D341Med (cell line): ENCODE measurements around the gene GNAT2.

Source experiments
- DNase-seq: peaks from one replicate; pipeline ENCODE4 v3.0.0; 2012; ENCODE audit warnings: low spot score

Gene GNAT2

GRCh38 chr1:109641861-109642260 is 22.4 kb upstream of the GNAT2 start:
- DNase-seq = no peak

GRCh38 chr1:109641078-109641740 is 21.8 kb upstream of the GNAT2 start:
- DNase-seq = no peak

DNA sequence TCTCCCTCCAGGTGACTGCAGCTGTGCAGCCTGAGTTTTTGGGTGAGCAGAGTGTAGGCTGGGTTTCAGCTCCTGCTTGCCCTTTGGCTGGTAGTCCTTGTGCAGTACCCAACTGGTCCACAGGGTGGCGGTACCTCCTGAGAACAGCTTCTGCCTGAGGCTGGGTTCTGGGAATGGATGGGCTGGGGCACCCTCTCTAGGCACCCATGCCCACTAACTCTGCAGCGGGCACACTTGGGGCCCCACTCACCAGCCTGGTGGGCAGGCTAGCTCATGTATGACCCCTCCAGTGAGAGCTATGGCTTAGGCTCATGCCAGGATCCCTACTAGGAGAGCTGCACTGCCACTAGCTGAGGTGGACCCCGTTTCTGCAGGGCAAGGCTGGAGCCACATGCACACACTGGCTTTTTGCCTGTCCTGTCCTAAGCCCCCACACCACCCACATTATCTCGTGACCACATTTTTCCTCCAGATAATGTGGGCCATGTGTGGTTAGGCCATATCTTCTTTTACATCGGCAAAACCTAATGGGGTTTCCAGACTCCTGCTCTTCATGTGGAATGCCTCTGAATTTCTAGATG is 21.0 kb upstream of the GNAT2 start:
- peak; percentile 74 for DNase-seq

GRCh38 chr1:109639841-109640184 is 20.4 kb upstream of the GNAT2 start:
- no peak for DNase-seq

GRCh38 chr1:109639063-109639840 is 19.8 kb upstream of the GNAT2 start:
- no peak for DNase-seq

GRCh38 chr1:109637446-109637845 is 18.0 kb upstream of the GNAT2 start:
- DNase-seq = no peak

DNA sequence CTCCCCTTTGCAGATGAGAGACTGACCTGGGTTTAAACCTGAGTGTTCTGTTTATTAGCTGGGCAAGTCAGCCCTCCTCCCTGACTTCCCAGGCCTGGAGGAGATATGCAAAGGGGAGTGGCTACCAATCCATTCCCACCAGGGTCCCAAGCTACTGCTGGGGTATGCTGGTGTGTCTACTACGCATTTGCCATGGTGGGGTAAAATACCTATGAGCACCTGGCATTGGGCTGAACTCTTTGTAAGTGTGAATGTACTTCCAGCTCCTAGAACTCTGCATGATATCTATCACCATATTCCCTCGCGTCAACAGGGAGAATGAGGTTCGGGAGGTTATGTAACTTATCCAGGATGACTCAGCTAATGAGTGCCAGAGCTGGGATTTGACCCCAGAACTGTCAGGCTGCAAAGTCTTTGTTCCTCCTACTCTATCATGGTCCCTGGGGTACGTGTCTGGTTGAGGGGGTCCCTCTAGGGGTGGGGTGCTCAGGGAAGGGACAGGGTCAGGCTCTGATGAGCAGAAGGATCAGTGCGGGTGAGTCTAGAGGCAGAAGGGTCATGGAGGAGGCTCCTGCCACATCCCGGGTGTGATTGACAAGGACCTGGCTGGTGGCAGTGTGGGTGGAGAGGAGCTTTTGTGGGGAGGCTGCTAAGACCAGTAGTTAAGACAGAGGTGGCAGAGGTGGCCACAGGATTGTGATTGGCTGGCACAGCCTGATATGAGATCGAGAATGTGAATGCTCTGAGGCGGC is 17.0 kb upstream of the GNAT2 start:
- DNase-seq = no peak

DNA sequence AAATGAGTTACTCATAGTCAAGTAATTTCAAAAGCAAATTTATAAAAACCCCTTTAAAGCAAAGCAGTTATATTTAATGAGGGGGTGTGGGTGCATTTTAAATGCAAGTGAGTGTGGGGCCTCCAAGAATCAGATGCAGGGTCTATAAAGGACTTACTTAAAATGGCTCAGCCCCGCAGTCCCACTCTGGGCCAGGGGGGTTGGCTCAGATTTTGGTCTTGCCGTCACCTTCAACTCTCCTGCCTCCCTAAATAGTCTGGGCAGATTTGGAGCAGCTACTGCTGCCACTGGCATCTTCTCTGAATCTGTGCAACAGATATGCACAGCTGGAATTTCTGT is 16.4 kb upstream of the GNAT2 start:
- DNase-seq = no peak

- DNase-seq = no peak
Observed at GRCh38 chr1:109634771-109635750, 15.6 kb upstream of the GNAT2 start.

- no peak for DNase-seq
Observed at GRCh38 chr1:109634292-109634691, 14.9 kb upstream of the GNAT2 start.

DNA sequence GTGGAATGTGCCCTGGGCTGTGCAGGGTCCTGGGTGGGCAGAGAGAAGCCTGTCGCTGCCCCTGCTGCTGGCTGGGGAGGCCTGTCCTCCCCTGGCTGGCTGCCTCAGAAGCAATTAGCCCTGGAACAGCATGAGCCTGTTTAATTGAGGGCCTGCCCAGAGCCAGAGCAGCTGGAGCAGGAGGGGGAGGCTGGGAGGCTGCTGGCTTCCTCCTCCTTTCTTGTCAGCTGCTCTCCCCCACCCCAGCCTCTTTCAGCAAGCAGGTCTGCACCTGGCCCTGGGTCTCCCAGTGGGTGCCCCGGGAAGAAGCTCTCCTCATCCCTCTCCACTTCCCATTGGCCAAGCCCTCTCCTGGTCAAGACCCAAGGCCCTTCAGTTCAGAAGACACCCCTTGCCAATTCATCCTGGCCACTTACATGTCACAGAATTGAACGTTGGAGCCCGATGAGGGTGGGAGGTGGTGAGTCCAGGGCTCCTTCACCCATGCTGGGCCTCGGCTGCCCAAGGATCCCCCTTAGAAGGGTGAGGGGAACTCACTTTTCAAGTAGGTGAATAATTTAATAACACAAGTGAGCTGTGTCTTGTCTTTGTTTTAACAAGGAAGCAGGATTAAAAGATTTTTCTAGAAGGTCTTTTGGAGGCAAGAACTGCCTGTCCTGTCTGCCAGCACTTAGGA is 13.4 kb upstream of the GNAT2 start:
- DNase-seq = peak; percentile 85

DNA sequence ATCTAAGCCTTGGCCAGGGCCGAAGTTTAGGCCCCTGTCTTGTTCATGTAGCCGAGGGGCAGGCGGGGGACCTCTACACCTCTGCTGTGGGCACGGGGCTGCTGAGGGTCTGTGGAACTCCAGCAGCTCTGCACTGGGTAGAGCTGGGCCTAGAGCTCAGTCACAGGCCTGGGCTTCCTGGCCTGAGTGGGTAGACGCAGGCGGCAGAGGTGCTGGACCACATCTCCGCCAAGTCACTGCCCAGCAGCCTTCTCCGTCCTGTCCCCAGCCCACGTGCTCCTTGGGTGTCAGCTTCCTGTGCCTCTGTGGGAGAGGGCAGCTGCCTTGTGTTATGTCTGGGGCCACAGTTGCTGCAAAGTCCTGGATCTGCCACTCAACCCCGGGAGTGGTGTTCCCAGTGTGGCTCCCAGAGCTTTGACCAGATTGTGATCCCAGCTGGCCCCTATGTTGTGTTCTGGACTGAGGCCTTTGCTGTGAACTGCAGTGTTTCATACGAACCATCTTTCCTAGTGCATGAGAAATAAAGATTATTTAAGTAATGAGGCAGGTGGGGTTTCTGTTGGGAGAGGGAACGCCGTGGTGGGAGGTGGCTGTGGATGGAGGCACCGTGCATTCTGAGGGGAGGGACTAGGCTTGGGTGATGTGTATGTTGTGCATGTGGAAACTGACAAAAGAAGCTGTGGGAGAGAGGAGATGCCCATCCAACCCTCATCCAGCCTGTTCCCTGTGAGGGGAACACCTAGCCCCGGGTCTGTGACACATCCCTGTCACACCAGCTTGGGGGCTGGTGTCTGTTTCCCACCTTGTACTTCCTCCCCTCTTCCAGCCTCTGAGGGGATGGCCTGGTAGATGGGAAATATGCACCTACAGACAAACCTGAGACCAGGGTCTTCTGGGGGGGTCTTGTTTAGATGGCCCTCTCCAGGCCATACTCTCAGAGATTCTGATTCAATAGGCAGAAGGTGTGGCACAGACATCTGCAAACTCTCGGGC is 12.4 kb upstream of the GNAT2 start:
- no peak for DNase-seq

GRCh38 chr1:109630898-109631512 is 11.6 kb upstream of the GNAT2 start:
- no peak for DNase-seq

DNA sequence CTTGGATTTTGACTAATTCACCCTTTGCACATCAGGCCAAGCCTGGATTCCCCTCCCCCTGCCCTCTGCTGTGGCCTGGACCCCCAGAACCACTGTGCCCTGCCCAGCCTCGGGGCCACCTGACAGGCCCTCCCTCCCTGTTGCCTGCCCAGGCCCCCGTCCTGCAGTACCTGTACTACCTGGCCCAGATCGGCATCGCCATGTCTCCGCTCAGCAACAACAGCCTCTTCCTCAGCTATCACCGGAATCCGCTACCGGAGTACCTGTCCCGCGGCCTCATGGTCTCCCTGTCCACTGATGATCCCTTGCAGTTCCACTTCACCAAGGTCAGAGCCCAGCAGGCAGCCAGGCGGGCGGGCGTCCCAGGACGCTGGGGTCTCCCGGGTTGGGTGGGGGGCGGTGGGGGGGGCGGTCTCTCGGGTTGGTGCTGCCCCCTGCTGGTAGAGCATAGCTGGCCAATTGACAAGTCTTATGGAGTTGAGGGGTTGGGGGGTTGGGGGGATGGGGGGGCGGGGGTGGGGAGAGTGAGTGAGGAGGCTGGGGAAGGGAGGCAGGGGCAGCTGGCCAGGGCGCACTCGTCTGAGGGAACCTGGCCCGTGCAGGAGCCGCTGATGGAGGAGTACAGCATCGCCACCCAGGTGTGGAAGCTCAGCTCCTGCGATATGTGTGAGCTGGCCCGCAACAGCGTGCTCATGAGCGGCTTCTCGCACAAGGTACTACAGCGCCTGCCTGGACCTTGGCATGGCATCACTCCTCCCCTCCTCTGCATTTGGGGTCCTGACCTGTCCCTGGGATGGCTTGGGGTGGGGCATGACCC is 10.9 kb upstream of the GNAT2 start:
- DNase-seq = peak; percentile 52

DNA sequence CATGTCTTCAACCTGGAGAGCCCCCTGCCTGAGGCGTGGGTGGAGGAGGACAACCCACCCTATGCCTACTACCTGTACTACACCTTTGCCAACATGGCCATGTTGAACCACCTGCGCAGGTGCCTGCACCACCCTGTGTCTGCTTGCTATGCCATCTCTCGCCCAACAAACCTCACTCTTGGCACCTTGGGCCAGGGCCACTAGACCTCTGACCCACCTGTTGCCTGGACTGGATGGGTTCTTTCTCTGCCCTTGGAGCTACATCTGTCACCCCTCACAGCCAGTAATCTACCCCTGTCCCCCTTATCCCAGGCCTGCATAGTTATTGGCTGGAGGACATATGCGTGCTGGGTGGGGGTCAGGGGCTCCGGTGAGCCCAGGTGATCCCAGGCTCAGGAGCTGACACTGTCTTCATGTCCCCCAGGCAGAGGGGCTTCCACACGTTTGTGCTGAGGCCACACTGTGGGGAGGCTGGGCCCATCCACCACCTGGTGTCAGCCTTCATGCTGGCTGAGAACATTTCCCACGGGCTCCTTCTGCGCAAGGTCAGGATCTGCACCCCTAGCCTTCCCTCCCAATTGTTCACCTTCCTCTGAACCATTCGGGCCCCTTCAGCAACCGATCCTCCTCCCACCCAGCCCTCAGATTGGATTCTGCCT is 10.1 kb upstream of the GNAT2 start:
- no peak for DNase-seq

DNA sequence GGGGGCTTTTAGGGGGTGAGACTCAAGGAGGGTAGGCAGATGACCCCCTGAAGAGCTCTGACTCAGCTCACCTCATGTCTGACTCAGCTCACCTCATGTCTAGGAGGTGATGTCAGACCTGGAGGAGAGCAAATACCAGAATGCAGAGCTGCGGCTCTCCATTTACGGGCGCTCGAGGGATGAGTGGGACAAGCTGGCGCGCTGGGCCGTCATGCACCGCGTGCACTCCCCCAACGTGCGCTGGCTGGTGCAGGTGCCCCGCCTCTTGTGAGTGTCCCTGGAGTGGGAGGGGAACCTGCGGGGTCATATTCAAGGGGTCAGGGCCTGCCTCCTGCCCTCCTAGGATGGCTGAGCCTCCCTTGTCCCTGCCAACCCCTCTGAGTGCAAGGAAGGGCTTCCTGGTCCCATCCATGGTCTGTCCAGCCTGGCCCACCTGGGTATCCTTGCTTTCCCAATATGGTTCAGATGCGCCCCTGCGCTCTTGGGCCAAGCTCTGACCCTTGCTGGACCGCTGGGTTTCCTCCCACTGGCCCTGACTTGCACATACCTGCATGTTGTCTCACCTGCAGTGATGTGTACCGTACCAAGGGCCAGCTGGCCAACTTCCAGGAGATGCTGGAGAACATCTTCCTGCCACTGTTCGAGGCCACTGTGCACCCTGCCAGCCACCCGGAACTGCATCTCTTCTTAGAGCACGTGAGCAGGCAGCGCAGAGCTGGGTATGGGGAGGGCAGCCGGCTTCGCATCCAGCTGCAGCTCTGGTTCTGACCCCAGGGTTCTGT is 9.3 kb upstream of the GNAT2 start:
- DNase-seq = no peak
